ENCODE results near the gene P3H2. TPM values are rescaled to one million over a fixed set of nuclear protein-coding genes. Genes with fewer than 3 reads are reported as not detected.

The P3H2 gene
- total RNA-seq, 1 experiment from 2014 or later: 82.2 TPM

GRCh38 chr3:190159902-190160435 is 39.3 kb upstream of the P3H2 start:
- TF ChIP-seq TCF7L2 (IDR thresholded peaks at IDR 0.05; ENCODE audit: low read depth, low read length): no peak
- in situ Hi-C loops (cut with HindIII; ENCODE audit: low pct_unique_long_range_greater_than_20kb, low sequenced_read_pairs): no loop called here
- no peaks in the 10 kb centered on the region for H3K36me3 ChIP-seq (ENCODE audit: control insufficient read depth, insufficient read depth, low read length)
- ChIA-PET CTCF (no interaction called here), POLR2A (no interaction called here)
- ATAC-seq (no peak), DNase-seq (ENCODE audit: low read depth, low spot score) (no peak)
- no peaks in the 10 kb centered on the region for H3K9me3 ChIP-seq (ENCODE audit: control insufficient read depth, insufficient read depth, low read depth, low read length)
- H3K4me3 ChIP-seq (ENCODE audit: low read depth in 2 of 2, low read length in 2 of 2): no peak overlapping the region
- H3K27me3 ChIP-seq (ENCODE audit: control insufficient read depth, insufficient read depth, low read length): no peaks in the 10 kb centered on the region
- no peaks in the 10 kb centered on the region for H3K4me1 ChIP-seq (ENCODE audit: control insufficient read depth, insufficient read depth, low read length)
- no TSS peak for BruUV-seq (replicated peaks)
- intact Hi-C loops (cut with micrococcal nuclease; ENCODE audit: unreplicated experiment): no loop called here
- H3K27ac ChIP-seq (ENCODE audit: low read length): no peak overlapping the region

- no peaks in the 10 kb centered on the region for H3K27me3 ChIP-seq (ENCODE audit: control insufficient read depth, insufficient read depth, low read length)
- H3K36me3 ChIP-seq (ENCODE audit: control insufficient read depth, insufficient read depth, low read length): no peaks in the 10 kb centered on the region
- intact Hi-C loops (cut with micrococcal nuclease; ENCODE audit: unreplicated experiment): no loop called here
- no TSS peak for BruUV-seq (replicated peaks)
- CTCF ChIA-PET: no interaction called here
- no peak overlapping the region for H3K4me3 ChIP-seq (ENCODE audit: low read depth in 2 of 2, low read length in 2 of 2)
- no peak for DNase-seq (ENCODE audit: low read depth, low spot score)
- no peak for ATAC-seq
- no peak for TF ChIP-seq POLR2AphosphoS5 (IDR thresholded peaks at IDR 0.05; ENCODE audit: low read depth, low read length)
- no peak for TF ChIP-seq TCF7L2 (IDR thresholded peaks at IDR 0.05; ENCODE audit: low read depth, low read length)
- TF ChIP-seq SIN3A (IDR thresholded peaks at IDR 0.05; ENCODE audit: borderline replicate concordance, insufficient read depth, low read depth, low read length): no peak
- no peak for TF ChIP-seq REST (IDR thresholded peaks at IDR 0.05; ENCODE audit: insufficient read depth in 1 of 2, low read depth in 2 of 2, low read length in 1 of 2)
- TF ChIP-seq CTCF (IDR thresholded peaks at IDR 0.05): no peak
- no peaks in the 10 kb centered on the region for H3K9me3 ChIP-seq (ENCODE audit: control insufficient read depth, insufficient read depth, low read depth, low read length)
- no peak overlapping the region for H3K27ac ChIP-seq (ENCODE audit: low read length)
- H3K4me1 ChIP-seq (ENCODE audit: control insufficient read depth, insufficient read depth, low read length): no peaks in the 10 kb centered on the region
- in situ Hi-C loops (cut with HindIII; ENCODE audit: low pct_unique_long_range_greater_than_20kb, low sequenced_read_pairs): no loop called here
- POLR2A ChIA-PET: no interaction called here
Observed at GRCh38 chr3:190158261-190158660, 37.6 kb upstream of the P3H2 start.

DNA sequence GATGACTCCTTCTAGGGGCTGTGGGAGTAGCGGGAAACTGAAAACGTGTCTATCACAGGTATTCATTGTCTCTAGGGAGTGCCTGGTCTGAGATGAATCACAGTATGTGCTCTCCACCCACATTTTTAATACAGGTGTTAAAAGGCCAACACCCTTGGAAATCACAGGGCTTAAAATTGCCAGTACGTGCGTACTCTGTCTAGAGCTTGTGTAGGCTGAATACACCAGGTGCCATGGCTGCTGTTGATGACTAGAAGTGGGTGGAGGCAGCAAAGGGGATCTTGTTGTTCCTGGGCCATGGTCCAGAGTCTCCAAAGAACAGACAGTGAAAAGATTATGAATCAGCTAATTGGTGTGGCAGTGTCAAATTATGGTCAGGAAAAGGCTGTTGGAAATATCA is 35.1 kb upstream of the P3H2 start:
- Histone ChIP-seq H3K36me3 (ENCODE audit: control insufficient read depth, insufficient read depth, low read length) (no peaks in the 10 kb centered on the region), H3K4me3 (ENCODE audit: low read depth in 2 of 2, low read length in 2 of 2) (no peak overlapping the region), H3K27me3 (ENCODE audit: control insufficient read depth, insufficient read depth, low read length) (no peaks in the 10 kb centered on the region), H3K27ac (ENCODE audit: low read length) (no peak overlapping the region), H3K9me3 (ENCODE audit: control insufficient read depth, insufficient read depth, low read depth, low read length) (no peaks in the 10 kb centered on the region), H3K4me1 (ENCODE audit: control insufficient read depth, insufficient read depth, low read length) (no peaks in the 10 kb centered on the region)
- intact Hi-C loops (cut with micrococcal nuclease; ENCODE audit: unreplicated experiment) (no loop called here), in situ Hi-C loops (cut with HindIII; ENCODE audit: low pct_unique_long_range_greater_than_20kb, low sequenced_read_pairs) (no loop called here)
- ATAC-seq (no peak), DNase-seq (ENCODE audit: low read depth, low spot score) (no peak)
- ChIA-PET CTCF (no interaction called here), POLR2A (no interaction called here)
- TF ChIP-seq REST (IDR thresholded peaks at IDR 0.05; ENCODE audit: insufficient read depth in 1 of 2, low read depth in 2 of 2, low read length in 1 of 2): no peak
- no peak for TF ChIP-seq TCF7L2 (IDR thresholded peaks at IDR 0.05; ENCODE audit: low read depth, low read length)
- TF ChIP-seq CTCF (IDR thresholded peaks at IDR 0.05): no peak
- no peak for TF ChIP-seq POLR2AphosphoS5 (IDR thresholded peaks at IDR 0.05; ENCODE audit: low read depth, low read length)
- no peak for TF ChIP-seq SIN3A (IDR thresholded peaks at IDR 0.05; ENCODE audit: borderline replicate concordance, insufficient read depth, low read depth, low read length)
- no TSS peak for BruUV-seq (replicated peaks)

Data from Panc1 (cell line).